Measurements from ENCODE around the gene CNTNAP5.

Gene CNTNAP5

DNA sequence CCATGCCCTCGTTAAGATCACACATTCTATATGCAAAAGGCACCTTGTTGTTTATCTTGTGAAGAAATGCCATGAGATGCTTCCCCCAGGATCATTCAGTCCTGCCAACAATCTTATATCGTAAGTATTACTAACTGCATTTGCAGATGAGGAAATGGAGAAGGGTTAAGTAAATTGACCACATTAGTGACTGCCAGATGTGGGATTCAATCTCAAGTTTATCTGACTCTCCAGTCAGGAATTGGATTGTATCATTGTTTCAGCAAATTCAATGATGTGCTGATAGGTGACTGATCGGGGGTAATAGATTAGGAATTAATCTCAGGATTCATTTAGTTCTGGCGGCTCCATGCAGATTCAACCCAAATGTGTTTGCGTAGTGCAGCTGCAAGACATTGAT, 106.2 kb downstream of the CNTNAP5 start:
- no peak for ATAC-seq
- TF ChIP-seq ESRRG (CRISPR knock-in tag; IDR thresholded peaks at IDR 0.05) = no peak
- no peak for TF ChIP-seq ZC3H10 (CRISPR knock-in tag; IDR thresholded peaks at IDR 0.05)
- TF ChIP-seq, protein P1, sequence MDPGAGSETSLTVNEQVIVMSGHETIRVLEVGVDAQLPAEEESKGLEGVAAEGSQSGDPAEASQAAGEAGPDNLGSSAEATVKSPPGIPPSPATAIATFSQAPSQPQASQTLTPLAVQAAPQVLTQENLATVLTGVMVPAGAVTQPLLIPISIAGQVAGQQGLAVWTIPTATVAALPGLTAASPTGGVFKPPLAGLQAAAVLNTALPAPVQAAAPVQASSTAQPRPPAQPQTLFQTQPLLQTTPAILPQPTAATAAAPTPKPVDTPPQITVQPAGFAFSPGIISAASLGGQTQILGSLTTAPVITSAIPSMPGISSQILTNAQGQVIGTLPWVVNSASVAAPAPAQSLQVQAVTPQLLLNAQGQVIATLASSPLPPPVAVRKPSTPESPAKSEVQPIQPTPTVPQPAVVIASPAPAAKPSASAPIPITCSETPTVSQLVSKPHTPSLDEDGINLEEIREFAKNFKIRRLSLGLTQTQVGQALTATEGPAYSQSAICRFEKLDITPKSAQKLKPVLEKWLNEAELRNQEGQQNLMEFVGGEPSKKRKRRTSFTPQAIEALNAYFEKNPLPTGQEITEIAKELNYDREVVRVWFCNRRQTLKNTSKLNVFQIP (CRISPR knock-in tag; IDR thresholded peaks at IDR 0.05; ENCODE audit: borderline replicate concordance, low read depth) = no peak
- no peak for TF ChIP-seq ZNF70 (CRISPR knock-in tag; IDR thresholded peaks at IDR 0.05)

DNA sequence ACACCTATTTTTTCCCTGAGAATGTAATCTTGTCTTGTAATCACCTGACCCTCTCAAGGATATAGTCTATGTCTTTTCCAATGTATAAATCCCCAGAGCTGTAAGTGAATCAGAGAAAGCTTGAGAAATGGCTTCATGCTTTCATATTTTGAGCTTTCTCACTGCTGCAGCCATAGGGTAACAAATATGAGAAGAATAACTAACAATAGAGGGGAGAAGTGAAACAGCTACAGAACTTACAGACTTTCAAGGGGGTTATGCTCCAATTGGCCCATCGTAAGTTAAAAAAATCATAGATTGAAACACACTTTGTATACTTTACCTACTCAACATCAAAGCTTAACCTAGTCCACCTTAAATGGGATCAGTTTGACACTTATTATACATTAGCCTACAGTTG, 111.0 kb downstream of the CNTNAP5 start:
- no peak for TF ChIP-seq ZNF70 (CRISPR knock-in tag; IDR thresholded peaks at IDR 0.05)
- TF ChIP-seq, protein P2, sequence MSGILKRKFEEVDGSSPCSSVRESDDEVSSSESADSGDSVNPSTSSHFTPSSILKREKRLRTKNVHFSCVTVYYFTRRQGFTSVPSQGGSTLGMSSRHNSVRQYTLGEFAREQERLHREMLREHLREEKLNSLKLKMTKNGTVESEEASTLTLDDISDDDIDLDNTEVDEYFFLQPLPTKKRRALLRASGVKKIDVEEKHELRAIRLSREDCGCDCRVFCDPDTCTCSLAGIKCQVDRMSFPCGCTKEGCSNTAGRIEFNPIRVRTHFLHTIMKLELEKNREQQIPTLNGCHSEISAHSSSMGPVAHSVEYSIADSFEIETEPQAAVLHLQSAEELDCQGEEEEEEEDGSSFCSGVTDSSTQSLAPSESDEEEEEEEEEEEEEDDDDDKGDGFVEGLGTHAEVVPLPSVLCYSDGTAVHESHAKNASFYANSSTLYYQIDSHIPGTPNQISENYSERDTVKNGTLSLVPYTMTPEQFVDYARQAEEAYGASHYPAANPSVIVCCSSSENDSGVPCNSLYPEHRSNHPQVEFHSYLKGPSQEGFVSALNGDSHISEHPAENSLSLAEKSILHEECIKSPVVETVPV (CRISPR knock-in tag; IDR thresholded peaks at IDR 0.05) = no peak
- no peak for TF ChIP-seq ZFP3 (CRISPR knock-in tag; IDR thresholded peaks at IDR 0.05)
- TF ChIP-seq, protein P3, sequence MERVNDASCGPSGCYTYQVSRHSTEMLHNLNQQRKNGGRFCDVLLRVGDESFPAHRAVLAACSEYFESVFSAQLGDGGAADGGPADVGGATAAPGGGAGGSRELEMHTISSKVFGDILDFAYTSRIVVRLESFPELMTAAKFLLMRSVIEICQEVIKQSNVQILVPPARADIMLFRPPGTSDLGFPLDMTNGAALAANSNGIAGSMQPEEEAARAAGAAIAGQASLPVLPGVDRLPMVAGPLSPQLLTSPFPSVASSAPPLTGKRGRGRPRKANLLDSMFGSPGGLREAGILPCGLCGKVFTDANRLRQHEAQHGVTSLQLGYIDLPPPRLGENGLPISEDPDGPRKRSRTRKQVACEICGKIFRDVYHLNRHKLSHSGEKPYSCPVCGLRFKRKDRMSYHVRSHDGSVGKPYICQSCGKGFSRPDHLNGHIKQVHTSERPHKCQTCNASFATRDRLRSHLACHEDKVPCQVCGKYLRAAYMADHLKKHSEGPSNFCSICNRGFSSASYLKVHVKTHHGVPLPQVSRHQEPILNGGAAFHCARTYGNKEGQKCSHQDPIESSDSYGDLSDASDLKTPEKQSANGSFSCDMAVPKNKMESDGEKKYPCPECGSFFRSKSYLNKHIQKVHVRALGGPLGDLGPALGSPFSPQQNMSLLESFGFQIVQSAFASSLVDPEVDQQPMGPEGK (CRISPR knock-in tag; IDR thresholded peaks at IDR 0.05; ENCODE audit: borderline replicate concordance) = no peak
- no peak for TF ChIP-seq ZC3H10 (CRISPR knock-in tag; IDR thresholded peaks at IDR 0.05)
- TF ChIP-seq ISL1 (CRISPR knock-in tag; IDR thresholded peaks at IDR 0.05) = no peak
- TF ChIP-seq BACH2 (CRISPR knock-in tag; IDR thresholded peaks at IDR 0.05; ENCODE audit: borderline replicate concordance) = no peak
- TF ChIP-seq, protein P4, sequence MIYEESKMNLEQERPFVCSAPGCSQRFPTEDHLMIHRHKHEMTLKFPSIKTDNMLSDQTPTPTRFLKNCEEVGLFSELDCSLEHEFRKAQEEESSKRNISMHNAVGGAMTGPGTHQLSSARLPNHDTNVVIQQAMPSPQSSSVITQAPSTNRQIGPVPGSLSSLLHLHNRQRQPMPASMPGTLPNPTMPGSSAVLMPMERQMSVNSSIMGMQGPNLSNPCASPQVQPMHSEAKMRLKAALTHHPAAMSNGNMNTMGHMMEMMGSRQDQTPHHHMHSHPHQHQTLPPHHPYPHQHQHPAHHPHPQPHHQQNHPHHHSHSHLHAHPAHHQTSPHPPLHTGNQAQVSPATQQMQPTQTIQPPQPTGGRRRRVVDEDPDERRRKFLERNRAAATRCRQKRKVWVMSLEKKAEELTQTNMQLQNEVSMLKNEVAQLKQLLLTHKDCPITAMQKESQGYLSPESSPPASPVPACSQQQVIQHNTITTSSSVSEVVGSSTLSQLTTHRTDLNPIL (CRISPR knock-in tag; IDR thresholded peaks at IDR 0.05; ENCODE audit: low read depth) = no peak
- TF ChIP-seq TOX (CRISPR knock-in tag; IDR thresholded peaks at IDR 0.05; ENCODE audit: borderline replicate concordance) = no peak
- ATAC-seq = no peak

DNA sequence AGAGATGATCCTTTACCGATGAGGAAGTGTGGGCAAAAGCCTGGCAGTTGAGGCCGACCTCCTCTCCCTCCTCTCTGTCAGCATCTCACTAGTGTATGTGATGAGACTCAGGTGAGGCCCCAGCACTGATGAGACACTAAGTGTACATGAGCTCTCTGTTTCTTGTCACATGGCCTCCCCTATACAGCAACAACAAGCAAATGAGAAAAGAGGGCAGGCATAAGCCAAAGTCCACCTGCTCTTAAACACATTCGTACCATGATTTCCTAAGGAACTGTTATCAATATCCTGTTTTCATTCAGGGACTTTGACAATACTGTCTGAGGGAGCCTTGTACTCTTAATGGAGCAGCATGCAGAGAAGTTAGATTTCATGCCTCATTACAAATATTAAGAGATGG, 113.0 kb downstream of the CNTNAP5 start:
- no peak for TF ChIP-seq TCF4 (CRISPR knock-in tag; IDR thresholded peaks at IDR 0.05; ENCODE audit: borderline replicate concordance)
- TF ChIP-seq ZNF8 (CRISPR knock-in tag; IDR thresholded peaks at IDR 0.05) = no peak
- TF ChIP-seq RARB (CRISPR knock-in tag; IDR thresholded peaks at IDR 0.05) = no peak
- TF ChIP-seq, protein P1 (CRISPR knock-in tag; IDR thresholded peaks at IDR 0.05; ENCODE audit: borderline replicate concordance, low read depth) = no peak

DNA sequence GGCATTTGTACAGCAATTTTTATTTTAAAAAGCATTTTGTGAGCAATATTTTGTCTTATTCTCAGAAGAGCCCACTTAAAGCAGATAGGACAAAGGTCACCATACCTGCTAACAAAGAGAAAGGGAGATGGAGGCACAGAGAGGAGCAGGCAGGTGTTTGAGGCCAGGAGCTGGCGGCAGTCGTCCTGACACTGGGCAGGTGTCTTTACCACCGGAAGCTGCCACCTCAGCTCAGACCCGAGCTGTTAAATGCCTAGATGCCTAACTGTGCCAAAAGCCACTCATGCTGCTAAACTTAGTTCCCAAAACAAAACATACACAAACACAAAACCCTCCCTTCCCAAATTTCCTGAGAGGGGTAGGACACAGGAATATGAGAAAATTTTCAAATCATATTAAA, 120.9 kb downstream of the CNTNAP5 start:
- ATAC-seq = no peak

More for the DNA sequence above, 113.0 kb downstream of the CNTNAP5 start:
- ATAC-seq = no peak

More for the DNA sequence above, 120.9 kb downstream of the CNTNAP5 start:
- TF ChIP-seq, protein P1 (CRISPR knock-in tag; IDR thresholded peaks at IDR 0.05; ENCODE audit: borderline replicate concordance, low read depth) = no peak
- TF ChIP-seq ARNTL (CRISPR knock-in tag; IDR thresholded peaks at IDR 0.05; ENCODE audit: borderline replicate concordance, low read depth) (no peak), ISL1 (CRISPR knock-in tag; IDR thresholded peaks at IDR 0.05) (no peak), CSDC2 (CRISPR knock-in tag; IDR thresholded peaks at IDR 0.05) (no peak), ESRRG (CRISPR knock-in tag; IDR thresholded peaks at IDR 0.05) (no peak), ZC3H10 (CRISPR knock-in tag; IDR thresholded peaks at IDR 0.05) (no peak), ZNF565 (CRISPR knock-in tag; conservative IDR thresholded peaks at IDR 0.05; ENCODE audit: low read depth) (no peak), SNAI2 (CRISPR knock-in tag; IDR thresholded peaks at IDR 0.05) (no peak), GLIS3 (CRISPR knock-in tag; IDR thresholded peaks at IDR 0.05) (no peak), OSR1 (CRISPR knock-in tag; IDR thresholded peaks at IDR 0.05) (no peak), ZFP30 (CRISPR knock-in tag; IDR thresholded peaks at IDR 0.05) (no peak)
- TF ChIP-seq, protein P2 (CRISPR knock-in tag; IDR thresholded peaks at IDR 0.05) = no peak
- TF ChIP-seq, protein P4 (CRISPR knock-in tag; IDR thresholded peaks at IDR 0.05; ENCODE audit: low read depth) = no peak

All from SK-N-SH treated with all-trans-retinoic acid at 6 μM for 48 hours (cell line).